ENCODE data around the gene EGFL6.

GRCh38 chrX:13536551-13536950 is 32.9 kb upstream of the EGFL6 start:
- no peak for TF ChIP-seq CHD2 (IDR thresholded peaks at IDR 0.05; ENCODE audit: borderline replicate concordance, low read depth, low read length)
- TF ChIP-seq CTCF (IDR thresholded peaks at IDR 0.05 in 2 of 3, conservative IDR thresholded peaks at IDR 0.05 in 1 of 3; ENCODE audit: control insufficient read depth in 2 of 3, extremely low read depth in 1 of 3, insufficient read depth in 1 of 3, low read depth in 3 of 3, low read length in 3 of 3), result no peak
- no peak for TF ChIP-seq ATF3 (IDR thresholded peaks at IDR 0.05; ENCODE audit: borderline replicate concordance, extremely low read depth, low read depth, low read length)
- no peak for TF ChIP-seq EGR1 (IDR thresholded peaks at IDR 0.05; ENCODE audit: borderline replicate concordance in 1 of 2, low read depth in 2 of 2, low read length in 2 of 2)
- no peak for TF ChIP-seq RAD21 (IDR thresholded peaks at IDR 0.05; ENCODE audit: insufficient read depth, low read depth, low read length)
- no peak for TF ChIP-seq CBFB (IDR thresholded peaks at IDR 0.05; ENCODE audit: low read depth)
- no peak for TF ChIP-seq ZBTB4 (CRISPR knock-in tag; IDR thresholded peaks at IDR 0.05)
- no peak for TF ChIP-seq SP1 (IDR thresholded peaks at IDR 0.05; ENCODE audit: low read depth, low read length)
- TF ChIP-seq CEBPZ (IDR thresholded peaks at IDR 0.05; ENCODE audit: low read depth, low read length), result no peak
